BLaER1 treated with 17β-estradiol and CSF1 and Interleukin-3, amounts not matched to agents 10 nM and 100 nM (cell line): ENCODE results near the gene PLA2G3.
"Not testable (repeated sequence)": the region's sequence is repeated elsewhere in the genome, so short reads cannot be mapped to it uniquely, and the experiment has no call there.

Experiments
- H3K27ac ChIP-seq, 11 experiments: shearing (Covaris generic); formaldehyde crosslinking; 2 replicates each; pipeline ENCODE4 v1.8.1; 2022
- H3K27me3 ChIP-seq, 11 experiments: shearing (Covaris generic); formaldehyde crosslinking; 2 replicates each; pipeline ENCODE4 v1.8.1; 2022
- H3K36me3 ChIP-seq, 11 experiments: shearing (Covaris generic); formaldehyde crosslinking; 2 replicates each; pipeline ENCODE4 v1.8.1; 2022
- H3K4me1 ChIP-seq, 10 experiments: shearing (Covaris generic); formaldehyde crosslinking; 2 replicates each; pipeline ENCODE4 v1.8.1; 2022
- H3K4me2 ChIP-seq, 11 experiments: shearing (Covaris generic); formaldehyde crosslinking; 2 replicates each; pipeline ENCODE4 v1.8.1; 2022
- H3K4me3 ChIP-seq, 10 experiments: shearing (Covaris generic); formaldehyde crosslinking; 2 replicates each; pipeline ENCODE4 v1.8.1; 2022
- H3K9ac ChIP-seq, 11 experiments: shearing (Covaris generic); formaldehyde crosslinking; 2 replicates each; pipeline ENCODE4 v1.8.1; 2022
- H3K9me3 ChIP-seq, 11 experiments: shearing (Covaris generic); formaldehyde crosslinking; replicated peaks in 1 of 11; 2 replicates each; pipeline ENCODE4 v1.8.1; 2022
- H4K20me1 ChIP-seq, 11 experiments: shearing (Covaris generic); formaldehyde crosslinking; 2 replicates each; pipeline ENCODE4 v1.8.1; 2022
- Cebpa-rat ChIP-seq, 11 experiments: shearing (Covaris generic); IDR thresholded peaks; 2 replicates each; pipeline ENCODE4 v1.8.1; 2022

The PLA2G3 gene

GRCh38 chr22:31103111-31103510 lies 37.2 kb downstream of the PLA2G3 start:
- H3K4me1 ChIP-seq, result peaks cover 2 to 21% (median 13%) of the 10 kb centered on the region in 10 experiments
- H3K4me2 ChIP-seq, result no peak overlapping the region
- H4K20me1 ChIP-seq, result peaks cover 0 to 15% (median 0%) of the 10 kb centered on the region in 11 experiments; a peak in 4 of 22 replicates
- H3K4me3 ChIP-seq, result no peak overlapping the region
- H3K27me3 ChIP-seq, result 0 out of 22 replicates have a peak, but pooled peaks cover 0 to 4% (median 0%) of the 10 kb centered on the region in 11 experiments
- no peaks in the 10 kb centered on the region for H3K9me3 ChIP-seq
- no peak for TF ChIP-seq Cebpa-rat (IDR thresholded peaks at IDR 0.05)
- H3K9ac ChIP-seq, result no peak overlapping the region
- H3K36me3 ChIP-seq, result peaks cover 16 to 72% (median 37%) of the 10 kb centered on the region in 11 experiments; a peak in 21 of 22 replicates
- H3K27ac ChIP-seq, result no peak overlapping the region

- H3K9ac ChIP-seq, result no peak overlapping the region
- no peak overlapping the region for H3K27ac ChIP-seq
- no peak for TF ChIP-seq Cebpa-rat (IDR thresholded peaks at IDR 0.05)
- H4K20me1 ChIP-seq, result peaks cover 0 to 15% (median 0%) of the 10 kb centered on the region in 11 experiments; a peak in 4 of 22 replicates
- H3K4me2 ChIP-seq, result no peak overlapping the region
- no peak overlapping the region for H3K4me3 ChIP-seq
- no peaks in the 10 kb centered on the region for H3K9me3 ChIP-seq
- peaks cover 16 to 77% (median 43%) of the 10 kb centered on the region in 11 experiments; a peak in 21 of 22 replicates for H3K36me3 ChIP-seq
- peaks cover 0 to 17% (median 8%) of the 10 kb centered on the region in 10 experiments; a peak in 11 of 20 replicates for H3K4me1 ChIP-seq
- 0 out of 22 replicates have a peak, but pooled peaks cover 0 to 4% (median 0%) of the 10 kb centered on the region in 11 experiments for H3K27me3 ChIP-seq
These were observed 37.7 kb downstream of the PLA2G3 start for GRCh38 chr22:31102441-31103081.

GRCh38 chr22:31100762-31101525 lies 39.4 kb downstream of the PLA2G3 start:
- no peak overlapping the region for H3K4me2 ChIP-seq
- no peak overlapping the region for H3K27ac ChIP-seq
- no peak overlapping the region for H3K9ac ChIP-seq
- H3K4me3 ChIP-seq, result no peak overlapping the region
- H4K20me1 ChIP-seq, result peaks cover 0 to 19% (median 0%) of the 10 kb centered on the region in 11 experiments; a peak in 3 of 22 replicates
- H3K9me3 ChIP-seq, result no peaks in the 10 kb centered on the region
- peaks cover 0 to 11% (median 1%) of the 10 kb centered on the region in 10 experiments; a peak in 5 of 20 replicates for H3K4me1 ChIP-seq
- no peaks in the 10 kb centered on the region for H3K27me3 ChIP-seq
- TF ChIP-seq Cebpa-rat (IDR thresholded peaks at IDR 0.05), result no peak
- peaks cover 29 to 93% (median 59%) of the 10 kb centered on the region in 11 experiments for H3K36me3 ChIP-seq

- Histone ChIP-seq H3K4me3 (no peak overlapping the region), H4K20me1 (peaks cover 0 to 19% (median 0%) of the 10 kb centered on the region in 11 experiments; a peak in 2 of 22 replicates), H3K4me2 (no peak overlapping the region), H3K36me3 (peaks cover 38 to 96% (median 67%) of the 10 kb centered on the region in 11 experiments), H3K27me3 (no peaks in the 10 kb centered on the region), H3K9ac (no peak overlapping the region), H3K9me3 (no peaks in the 10 kb centered on the region), H3K4me1 (peaks cover 0 to 11% (median 1%) of the 10 kb centered on the region in 10 experiments; a peak in 5 of 20 replicates), H3K27ac (no peak overlapping the region)
- no peak for TF ChIP-seq Cebpa-rat (IDR thresholded peaks at IDR 0.05)
These were observed 40.2 kb downstream of the PLA2G3 start for GRCh38 chr22:31099841-31100761.

GRCh38 chr22:31099386-31099785 lies 40.9 kb downstream of the PLA2G3 start:
- Histone ChIP-seq H3K4me3 (no peak overlapping the region), H3K36me3 (peaks cover 45 to 98% (median 71%) of the 10 kb centered on the region in 11 experiments), H3K4me1 (peaks cover 0 to 11% (median 1%) of the 10 kb centered on the region in 10 experiments; a peak in 5 of 20 replicates), H4K20me1 (peaks cover 0 to 19% (median 0%) of the 10 kb centered on the region in 11 experiments; a peak in 3 of 22 replicates), H3K9me3 (no peaks in the 10 kb centered on the region), H3K4me2 (no peak overlapping the region), H3K27ac (no peak overlapping the region), H3K27me3 (no peaks in the 10 kb centered on the region), H3K9ac (no peak overlapping the region; a peak in 1 of 22 replicates)
- TF ChIP-seq Cebpa-rat (IDR thresholded peaks at IDR 0.05), result no peak

GRCh38 chr22:31098632-31099110 lies 41.6 kb downstream of the PLA2G3 start:
- no peaks in the 10 kb centered on the region for H3K9me3 ChIP-seq
- no peak overlapping the region for H3K4me2 ChIP-seq
- no peak overlapping the region for H3K27ac ChIP-seq
- H4K20me1 ChIP-seq, result peaks cover 0 to 18% (median under 1%) of the 10 kb centered on the region in 11 experiments; a peak in 6 of 22 replicates
- H3K4me3 ChIP-seq, result no peak overlapping the region
- peaks cover 49 to 98% (median 78%) of the 10 kb centered on the region in 11 experiments for H3K36me3 ChIP-seq
- H3K4me1 ChIP-seq, result peaks cover 0 to 6% (median under 1%) of the 10 kb centered on the region in 10 experiments; a peak in 5 of 20 replicates
- H3K27me3 ChIP-seq, result no peaks in the 10 kb centered on the region
- TF ChIP-seq Cebpa-rat (IDR thresholded peaks at IDR 0.05), result no peak
- no peak overlapping the region; a peak in 1 of 22 replicates for H3K9ac ChIP-seq

GRCh38 chr22:31097941-31098631 lies 42.2 kb downstream of the PLA2G3 start:
- H3K9ac ChIP-seq, result no peak overlapping the region
- peaks cover 0 to 22% (median 4%) of the 10 kb centered on the region in 11 experiments; a peak in 6 of 22 replicates for H4K20me1 ChIP-seq
- H3K27ac ChIP-seq, result no peak overlapping the region
- H3K4me2 ChIP-seq, result no peak overlapping the region
- H3K9me3 ChIP-seq, result no peaks in the 10 kb centered on the region
- H3K4me1 ChIP-seq, result peaks cover 0 to 6% (median 3%) of the 10 kb centered on the region in 10 experiments; a peak in 11 of 20 replicates
- peaks cover 49 to 98% (median 81%) of the 10 kb centered on the region in 11 experiments for H3K36me3 ChIP-seq
- H3K27me3 ChIP-seq, result no peaks in the 10 kb centered on the region
- no peak for TF ChIP-seq Cebpa-rat (IDR thresholded peaks at IDR 0.05)
- no peak overlapping the region for H3K4me3 ChIP-seq

GRCh38 chr22:31097539-31097938 lies 42.8 kb downstream of the PLA2G3 start:
- not testable (repeated sequence) for H3K27ac ChIP-seq, H3K9me3 ChIP-seq, H3K27me3 ChIP-seq, H3K4me2 ChIP-seq, H3K4me3 ChIP-seq, H3K9ac ChIP-seq
- Histone ChIP-seq H4K20me1 (peaks cover 0 to 28% (median 4%) of the 10 kb centered on the region in 11 experiments; a peak in 7 of 22 replicates), H3K36me3 (peaks cover 49 to 98% (median 86%) of the 10 kb centered on the region in 11 experiments), H3K4me1 (peaks cover 0 to 12% (median 8%) of the 10 kb centered on the region in 10 experiments; a peak in 13 of 20 replicates)
